ENCODE measurements around the gene TMEM156. TPM values are rescaled to one million over a fixed set of nuclear protein-coding genes. Genes with fewer than 3 reads are reported as not detected.

Gene TMEM156
- total and polyA plus RNA-seq, 8 donors: 0.37 to 1.8 (median 0.80) TPM; not detected in 4

DNA sequence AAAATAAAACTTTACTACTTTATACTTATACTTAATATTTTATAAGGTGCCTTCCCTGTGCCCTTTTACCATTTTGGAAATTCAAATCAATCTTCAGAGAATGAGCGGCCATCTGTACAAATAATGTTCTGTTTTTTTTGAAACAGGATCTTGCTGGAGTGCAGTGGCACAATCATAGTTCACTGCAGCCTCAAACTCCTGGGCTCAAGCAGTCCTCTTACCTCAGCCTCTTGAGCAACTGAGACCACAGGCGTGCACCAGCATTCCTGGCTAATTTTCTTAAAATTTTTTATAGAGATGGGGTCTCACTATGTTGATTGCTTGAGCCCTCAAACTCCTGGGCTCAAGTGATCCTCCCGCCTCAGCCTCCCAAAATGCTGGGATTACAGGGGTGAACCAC lies 111.1 kb downstream of the TMEM156 start:
- Histone ChIP-seq H3K27ac (no peak overlapping the region), H3K27me3 (no peaks in the 10 kb centered on the region), H3K4me3 (no peak overlapping the region), H3K9me3 (no peaks in the 10 kb centered on the region), H3K36me3 (peaks cover 6 to 96% (median 91%) of the 10 kb centered on the region in 4 donors), H3K4me1 (peaks cover 0 to 22% (median 0%) of the 10 kb centered on the region in 4 donors)
- TF ChIP-seq POLR2A (IDR thresholded peaks at IDR 0.05): no peak
- TF ChIP-seq, protein P1, sequence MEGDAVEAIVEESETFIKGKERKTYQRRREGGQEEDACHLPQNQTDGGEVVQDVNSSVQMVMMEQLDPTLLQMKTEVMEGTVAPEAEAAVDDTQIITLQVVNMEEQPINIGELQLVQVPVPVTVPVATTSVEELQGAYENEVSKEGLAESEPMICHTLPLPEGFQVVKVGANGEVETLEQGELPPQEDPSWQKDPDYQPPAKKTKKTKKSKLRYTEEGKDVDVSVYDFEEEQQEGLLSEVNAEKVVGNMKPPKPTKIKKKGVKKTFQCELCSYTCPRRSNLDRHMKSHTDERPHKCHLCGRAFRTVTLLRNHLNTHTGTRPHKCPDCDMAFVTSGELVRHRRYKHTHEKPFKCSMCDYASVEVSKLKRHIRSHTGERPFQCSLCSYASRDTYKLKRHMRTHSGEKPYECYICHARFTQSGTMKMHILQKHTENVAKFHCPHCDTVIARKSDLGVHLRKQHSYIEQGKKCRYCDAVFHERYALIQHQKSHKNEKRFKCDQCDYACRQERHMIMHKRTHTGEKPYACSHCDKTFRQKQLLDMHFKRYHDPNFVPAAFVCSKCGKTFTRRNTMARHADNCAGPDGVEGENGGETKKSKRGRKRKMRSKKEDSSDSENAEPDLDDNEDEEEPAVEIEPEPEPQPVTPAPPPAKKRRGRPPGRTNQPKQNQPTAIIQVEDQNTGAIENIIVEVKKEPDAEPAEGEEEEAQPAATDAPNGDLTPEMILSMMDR (IDR thresholded peaks at IDR 0.05): no peak
- no peak for TF ChIP-seq POLR2AphosphoS5 (IDR thresholded peaks at IDR 0.05)
- no peak for TF ChIP-seq EP300 (IDR thresholded peaks at IDR 0.05)
- intact Hi-C loops (cut with DNase I; ENCODE audit: low total_unique reads): no loop called here
- no peak for DNase-seq
- WGBS, 5 donors: 89 to 95% (median 93%) methylated on average over 3 of the region's 3 CpGs

DNA sequence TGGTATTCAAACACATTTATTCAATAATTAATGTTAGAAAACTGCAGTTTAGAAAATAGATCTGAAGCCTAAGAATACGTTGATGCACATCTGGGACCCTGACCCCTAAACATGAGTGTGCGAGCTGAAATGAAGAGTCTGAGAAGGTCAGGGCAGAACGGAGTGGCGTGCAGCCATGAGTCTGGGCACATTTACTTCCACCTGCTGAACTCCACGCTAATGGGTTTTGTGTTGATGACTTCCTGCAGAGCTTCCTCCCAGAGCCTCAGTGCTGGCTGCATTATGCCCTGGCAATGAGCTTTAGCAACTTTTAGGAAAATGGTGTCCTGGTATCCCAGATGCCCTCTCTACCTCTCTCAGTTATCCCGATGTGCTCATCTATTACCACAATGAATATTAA lies 111.5 kb downstream of the TMEM156 start:
- Histone ChIP-seq H3K9me3 (no peaks in the 10 kb centered on the region), H3K4me1 (peaks cover 0 to 17% (median 0%) of the 10 kb centered on the region in 4 donors), H3K27ac (no peak overlapping the region), H3K36me3 (peaks cover 11 to 96% (median 93%) of the 10 kb centered on the region in 4 donors), H3K4me3 (no peak overlapping the region), H3K27me3 (no peaks in the 10 kb centered on the region)
- DNase-seq: no peak
- TF ChIP-seq, protein P1 (IDR thresholded peaks at IDR 0.05): no peak
- TF ChIP-seq POLR2A (IDR thresholded peaks at IDR 0.05) (no peak), EP300 (IDR thresholded peaks at IDR 0.05) (no peak), POLR2AphosphoS5 (IDR thresholded peaks at IDR 0.05) (no peak)
- intact Hi-C loops (cut with DNase I; ENCODE audit: low total_unique reads): no loop called here
- 67 to 88% (median 78%) methylated on average over 6 of the region's 6 CpGs for WGBS, 5 donors

DNA sequence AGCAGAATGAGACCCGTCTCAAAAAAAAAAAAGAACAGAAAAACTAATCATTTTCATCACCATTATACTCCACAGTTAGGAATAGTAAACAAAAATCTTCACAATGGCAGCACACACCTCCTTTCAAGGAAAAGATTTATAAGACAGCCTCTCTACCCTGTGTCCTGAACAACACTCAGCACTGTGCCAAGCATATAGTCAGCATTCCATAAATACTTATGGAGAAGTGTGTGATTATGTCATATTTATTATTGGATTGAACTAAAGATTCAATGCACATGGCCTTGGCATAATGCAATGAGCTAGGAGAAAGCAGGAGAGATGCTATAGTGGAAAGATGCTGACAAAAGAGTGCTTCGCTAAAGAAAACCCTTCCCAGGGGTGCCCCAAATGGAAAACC lies 112.0 kb downstream of the TMEM156 start:
- peaks cover 16 to 98% (median 97%) of the 10 kb centered on the region in 4 donors for H3K36me3 ChIP-seq
- 87 to 98% (median 93%) methylated on average over 2 of the region's 2 CpGs for WGBS, 5 donors

DNA sequence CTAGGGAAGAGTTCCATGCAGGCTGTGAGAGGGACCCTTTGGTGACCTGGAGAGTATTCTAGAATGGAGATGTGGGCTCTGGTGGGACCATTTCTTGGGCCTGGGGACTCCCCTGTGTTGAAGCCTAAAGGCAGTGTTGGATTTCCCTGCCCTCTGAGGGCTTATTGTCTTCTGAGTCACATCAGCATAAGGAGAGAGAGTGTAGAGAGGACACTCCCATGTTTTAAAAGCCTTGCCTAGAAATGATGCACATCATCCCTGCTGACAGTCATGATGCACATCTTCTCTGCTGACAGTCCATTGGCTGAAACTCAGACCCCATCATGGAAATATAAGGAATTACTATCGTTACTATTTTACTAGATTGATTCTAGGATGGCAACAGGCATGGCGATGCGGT lies 112.7 kb downstream of the TMEM156 start:
- Histone ChIP-seq H3K27me3 (no peaks in the 10 kb centered on the region), H3K4me1 (peaks cover 0 to 7% (median 0%) of the 10 kb centered on the region in 4 donors), H3K4me3 (no peak overlapping the region), H3K36me3 (peaks cover 21 to 100% (median 99%) of the 10 kb centered on the region in 4 donors), H3K27ac (no peak overlapping the region), H3K9me3 (no peaks in the 10 kb centered on the region)
- no peak for DNase-seq
- 94 to 97% (median 97%) methylated on average over 3 of the region's 3 CpGs for WGBS, 5 donors
- intact Hi-C loops (cut with DNase I; ENCODE audit: low total_unique reads): no loop called here
- TF ChIP-seq POLR2A (IDR thresholded peaks at IDR 0.05) (no peak), POLR2AphosphoS5 (IDR thresholded peaks at IDR 0.05) (no peak), EP300 (IDR thresholded peaks at IDR 0.05) (no peak)
- TF ChIP-seq, protein P1 (IDR thresholded peaks at IDR 0.05): no peak

More for the DNA sequence above, 112.0 kb downstream of the TMEM156 start:
- no peak for TF ChIP-seq POLR2AphosphoS5 (IDR thresholded peaks at IDR 0.05)
- TF ChIP-seq, protein P1 (IDR thresholded peaks at IDR 0.05): no peak
- TF ChIP-seq EP300 (IDR thresholded peaks at IDR 0.05): no peak
- H3K9me3 ChIP-seq: no peaks in the 10 kb centered on the region
- H3K4me3 ChIP-seq: no peak overlapping the region
- no peak overlapping the region for H3K27ac ChIP-seq
- peaks cover 0 to 12% (median 0%) of the 10 kb centered on the region in 4 donors for H3K4me1 ChIP-seq
- no peaks in the 10 kb centered on the region for H3K27me3 ChIP-seq
- intact Hi-C loops (cut with DNase I; ENCODE audit: low total_unique reads): no loop called here
- no peak for DNase-seq
